Suprapubic skin (tissue), 4 donors: Measurements from ENCODE around the gene SIGLEC5. TPM values are rescaled to one million over a fixed set of nuclear protein-coding genes. Genes with fewer than 3 reads are reported as not detected.

Experiments
- DNase-seq, 2 donors: peaks; one replicate each; pipeline ENCODE4 v3.0.0-alpha.2; 2019; ENCODE audit warnings: low spot score in 2 of 2
- H3K27ac ChIP-seq: fragments of 200-600 bp; sonication (generic); one replicate; pipeline ENCODE4 v1.5.1; 2019
- H3K27me3 ChIP-seq: fragments of 200-600 bp; sonication (generic); one replicate; pipeline ENCODE4 v1.5.1; 2019
- H3K36me3 ChIP-seq: fragments of 200-600 bp; sonication (generic); one replicate; pipeline ENCODE4 v1.5.1; 2019
- H3K4me1 ChIP-seq: fragments of 200-600 bp; sonication (generic); one replicate; pipeline ENCODE4 v1.5.1; 2019
- H3K4me3 ChIP-seq: fragments of 200-600 bp; sonication (generic); one replicate; pipeline ENCODE4 v1.5.1; 2019; ENCODE audit warnings: mild to moderate bottlenecking
- H3K9me3 ChIP-seq: fragments of 200-600 bp; sonication (generic); one replicate; pipeline ENCODE4 v1.5.1; 2019
- EP300 ChIP-seq: sonication (generic); formaldehyde crosslinking; IDR thresholded peaks from one replicate; pipeline ENCODE4 v1.6.1; 2017; ENCODE audit warnings: antibody characterized with exemption
- POLR2A ChIP-seq, 2 donors: fragments of 450-650 bp; IDR thresholded peaks; one replicate each; pipeline ENCODE4 v1.6.1; 2017; ENCODE audit warnings: antibody characterized with exemption in 2 of 2, mild to moderate bottlenecking in 2 of 2, moderate library complexity in 2 of 2
- POLR2AphosphoS5 ChIP-seq, 3 donors: sonication (generic); formaldehyde crosslinking; IDR thresholded peaks; one replicate each; pipeline ENCODE4 v1.6.1; 2017; ENCODE audit warnings: antibody characterized with exemption in 3 of 3
- WGBS: methylation state at CpG from one replicate; pipeline ENCODE4 v1.1.5; 2018; 5-methylcytosine and 5-hydroxymethylcytosine counted together
- total RNA-seq, 4 donors: library from RNA; depleted of rRNA; stranded (reverse); fragments of >200 nt; gene quantifications; one replicate each; pipeline ENCODE4 v1.1.0, GENCODE V29; 2016
- TF ChIP-seq, protein P1 (sequence below), 2 donors: fragments of 200-600 bp in 1 of 2; fragments of 450-650 bp in 1 of 2; sonication (generic) in 1 of 2; IDR thresholded peaks; one replicate each; pipeline ENCODE4 v1.5.1; 2016 to 2019; ENCODE audit warnings: antibody characterized with exemption in 2 of 2, mild to moderate bottlenecking in 1 of 2, moderate library complexity in 1 of 2

Gene SIGLEC5
- total RNA-seq, 4 donors from 2014 or later: 0.38 TPM; not detected in 3

DNA sequence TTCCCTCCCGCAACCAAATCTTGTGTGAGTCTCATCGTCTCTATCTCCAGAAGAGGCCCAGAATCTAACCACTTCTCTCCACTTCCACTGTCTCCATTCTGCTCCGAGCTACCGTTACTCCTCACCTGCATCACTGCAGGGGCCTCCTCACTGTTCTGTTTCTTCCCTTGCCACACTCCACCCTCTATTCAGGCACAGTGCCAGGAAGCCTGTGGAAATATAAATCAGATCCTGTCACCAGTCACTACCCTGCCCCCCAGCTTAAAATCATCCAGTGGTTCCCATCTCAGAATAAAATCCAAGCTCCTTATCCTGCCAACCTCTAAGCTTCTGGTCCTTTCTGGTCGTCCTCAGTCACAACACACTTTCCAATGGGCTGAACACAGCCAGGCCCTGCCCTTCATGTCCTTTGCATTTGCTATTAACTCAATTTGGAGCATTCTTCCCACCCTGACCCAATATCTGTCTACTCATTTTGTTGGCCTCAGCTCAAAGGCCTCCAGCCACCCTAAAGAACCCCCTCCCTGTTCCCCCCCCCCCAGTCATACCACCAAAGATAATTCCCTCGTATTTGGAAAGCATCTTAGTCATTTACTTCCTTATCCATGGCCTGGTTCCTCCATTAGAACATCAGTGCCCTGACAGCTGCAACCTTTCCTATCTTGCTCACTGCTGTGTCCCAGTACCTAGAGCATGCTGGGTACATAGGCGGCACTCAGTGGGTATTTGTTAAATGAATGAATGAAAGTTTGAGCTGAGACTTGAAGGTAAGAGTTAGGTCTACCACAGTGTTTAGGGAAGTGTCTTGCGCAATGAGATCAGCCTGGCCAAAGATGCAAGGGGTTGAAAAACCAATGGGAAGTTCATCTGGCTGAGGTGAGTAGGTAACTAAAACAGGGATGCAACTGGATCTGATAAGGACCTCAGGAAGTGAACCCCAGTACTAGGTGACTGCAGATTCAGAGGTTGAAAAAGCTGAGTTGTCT, 34.7 kb downstream of the SIGLEC5 start:
- Histone ChIP-seq H3K9me3 (no peaks in the 10 kb centered on the region), H3K27ac (no peak overlapping the region), H3K36me3 (no peaks in the 10 kb centered on the region), H3K4me1 (peaks cover 14% of the 10 kb centered on the region), H3K4me3 (no peak overlapping the region), H3K27me3 (peaks cover 29% of the 10 kb centered on the region)
- WGBS: 78% methylated on average over 8 of the region's 8 CpGs
- TF ChIP-seq POLR2A (IDR thresholded peaks at IDR 0.05): no peak
- TF ChIP-seq, protein P1, sequence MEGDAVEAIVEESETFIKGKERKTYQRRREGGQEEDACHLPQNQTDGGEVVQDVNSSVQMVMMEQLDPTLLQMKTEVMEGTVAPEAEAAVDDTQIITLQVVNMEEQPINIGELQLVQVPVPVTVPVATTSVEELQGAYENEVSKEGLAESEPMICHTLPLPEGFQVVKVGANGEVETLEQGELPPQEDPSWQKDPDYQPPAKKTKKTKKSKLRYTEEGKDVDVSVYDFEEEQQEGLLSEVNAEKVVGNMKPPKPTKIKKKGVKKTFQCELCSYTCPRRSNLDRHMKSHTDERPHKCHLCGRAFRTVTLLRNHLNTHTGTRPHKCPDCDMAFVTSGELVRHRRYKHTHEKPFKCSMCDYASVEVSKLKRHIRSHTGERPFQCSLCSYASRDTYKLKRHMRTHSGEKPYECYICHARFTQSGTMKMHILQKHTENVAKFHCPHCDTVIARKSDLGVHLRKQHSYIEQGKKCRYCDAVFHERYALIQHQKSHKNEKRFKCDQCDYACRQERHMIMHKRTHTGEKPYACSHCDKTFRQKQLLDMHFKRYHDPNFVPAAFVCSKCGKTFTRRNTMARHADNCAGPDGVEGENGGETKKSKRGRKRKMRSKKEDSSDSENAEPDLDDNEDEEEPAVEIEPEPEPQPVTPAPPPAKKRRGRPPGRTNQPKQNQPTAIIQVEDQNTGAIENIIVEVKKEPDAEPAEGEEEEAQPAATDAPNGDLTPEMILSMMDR (IDR thresholded peaks at IDR 0.05): no peak
- TF ChIP-seq EP300: no peak
- no peak for TF ChIP-seq POLR2AphosphoS5 (IDR thresholded peaks at IDR 0.05)
- no peak for DNase-seq

DNA sequence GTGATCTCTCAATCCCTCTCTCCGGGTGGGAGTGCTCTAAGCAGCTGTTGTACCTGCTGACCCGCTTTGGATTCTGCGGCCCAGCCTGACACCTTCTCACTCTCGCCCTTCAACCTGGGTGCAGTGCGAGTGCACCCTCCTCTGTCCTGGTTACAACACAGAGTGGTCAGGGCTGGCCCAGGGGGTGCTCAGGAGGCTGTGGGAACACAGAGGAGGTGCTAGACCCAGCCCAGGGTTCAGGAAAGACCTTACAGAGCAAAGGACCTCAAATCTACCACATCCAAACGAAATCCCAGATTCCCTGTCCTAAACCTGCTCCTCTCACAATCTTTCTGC, 35.5 kb downstream of the SIGLEC5 start:
- Histone ChIP-seq H3K4me1 (peaks cover 14% of the 10 kb centered on the region), H3K9me3 (no peaks in the 10 kb centered on the region), H3K27me3 (peaks cover 22% of the 10 kb centered on the region), H3K36me3 (no peaks in the 10 kb centered on the region), H3K27ac (no peak overlapping the region), H3K4me3 (peak overlapping the region; percentile 67)
- no peak for DNase-seq
- 9% methylated on average over 6 of the region's 6 CpGs for WGBS
- TF ChIP-seq POLR2AphosphoS5 (IDR thresholded peaks at IDR 0.05) (no peak), POLR2A (IDR thresholded peaks at IDR 0.05) (no peak), EP300 (no peak)
- TF ChIP-seq, protein P1 (IDR thresholded peaks at IDR 0.05): no peak

DNA sequence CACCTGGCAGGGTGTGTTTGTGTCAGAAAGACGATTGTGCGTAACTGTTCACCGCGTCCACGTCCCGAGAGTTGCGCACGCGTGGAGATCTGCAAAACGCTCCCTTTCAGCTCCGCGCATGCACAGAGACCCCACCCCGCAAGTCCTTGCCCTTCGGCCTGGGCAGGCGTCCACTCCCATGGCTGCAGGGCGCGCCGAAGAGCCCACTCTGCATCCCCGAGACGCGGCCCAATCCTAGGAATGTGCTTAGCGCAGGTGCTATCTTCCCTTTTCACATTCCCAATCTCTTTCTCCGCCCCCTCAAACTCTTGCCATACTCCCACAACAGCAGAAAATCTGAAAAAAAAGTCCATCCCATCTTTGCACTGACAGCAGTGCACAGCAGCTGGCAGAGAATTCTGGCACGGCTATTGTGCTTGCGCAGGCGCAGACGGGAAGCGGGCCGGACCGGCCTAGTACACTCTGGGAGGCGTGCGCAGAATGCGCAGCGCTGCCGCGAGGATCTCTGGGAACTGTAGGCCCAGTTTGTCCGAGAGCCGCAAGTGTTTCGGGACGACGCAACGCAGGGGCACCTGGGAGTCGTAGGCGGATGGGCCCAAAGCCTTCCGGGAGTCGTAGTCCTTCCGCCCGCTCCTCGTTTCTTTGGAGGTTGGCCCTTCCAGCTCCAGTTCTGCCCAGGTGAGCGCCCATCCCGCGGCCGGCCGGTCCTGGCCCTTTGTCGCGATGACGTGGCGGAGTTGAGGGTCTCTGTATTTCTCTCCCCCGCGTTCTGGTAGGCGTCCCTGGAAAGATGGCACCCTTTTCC, 36.0 kb downstream of the SIGLEC5 start:
- H3K4me3 ChIP-seq: peak overlapping the region; percentile 67
- H3K36me3 ChIP-seq: no peaks in the 10 kb centered on the region
- peaks cover 16% of the 10 kb centered on the region for H3K27me3 ChIP-seq
- DNase-seq: peak; percentile 97 to 98
- peaks cover 14% of the 10 kb centered on the region for H3K4me1 ChIP-seq
- TF ChIP-seq POLR2AphosphoS5 (IDR thresholded peaks at IDR 0.05): peak in 1 of 3 donors; percentile 21
- no peak for TF ChIP-seq POLR2A (IDR thresholded peaks at IDR 0.05)
- TF ChIP-seq, protein P1 (IDR thresholded peaks at IDR 0.05): no peak
- 0% methylated on average over 41 of the region's 61 CpGs for WGBS
- H3K9me3 ChIP-seq: no peaks in the 10 kb centered on the region
- H3K27ac ChIP-seq: no peak overlapping the region

DNA sequence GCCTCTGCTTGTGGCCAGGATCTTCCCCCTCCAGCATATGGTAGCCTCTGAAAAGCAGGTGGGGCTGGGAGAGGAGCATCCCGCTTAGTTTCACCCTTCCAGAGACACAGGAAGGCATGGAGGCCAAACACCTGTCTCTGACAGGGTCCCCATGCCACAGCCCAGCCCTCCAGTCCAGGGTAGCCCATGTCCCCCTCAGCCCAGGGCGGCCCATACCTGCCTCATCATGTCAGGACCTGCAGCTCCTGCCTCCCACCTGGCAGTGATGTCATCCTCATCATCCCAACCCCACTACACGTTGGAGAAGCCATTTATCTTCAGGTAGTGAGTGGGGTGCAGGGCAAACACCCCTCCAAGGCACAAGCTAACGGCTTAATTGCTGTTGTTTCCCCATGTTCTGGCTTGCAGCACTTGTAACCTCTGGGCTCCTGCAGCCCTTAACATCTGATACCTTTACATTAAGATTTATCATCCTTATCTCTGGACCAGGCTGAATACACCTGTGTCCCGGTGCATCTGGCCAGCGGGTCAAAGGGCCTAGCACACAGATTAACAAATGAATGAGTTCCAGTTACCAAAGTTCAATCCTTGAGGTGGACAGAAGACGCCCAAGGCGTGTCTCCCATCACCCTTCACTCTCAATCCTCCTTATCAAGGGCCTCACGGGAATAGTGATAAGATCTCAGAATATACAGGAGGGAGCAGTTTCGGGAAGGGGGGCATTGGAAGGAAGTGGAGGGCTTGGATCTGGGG, 36.9 kb downstream of the SIGLEC5 start:
- 27% methylated on average over 9 of the region's 10 CpGs for WGBS
- H3K9me3 ChIP-seq: no peaks in the 10 kb centered on the region
- no peak for TF ChIP-seq EP300
- TF ChIP-seq, protein P1 (IDR thresholded peaks at IDR 0.05): no peak
- no peak for TF ChIP-seq POLR2AphosphoS5 (IDR thresholded peaks at IDR 0.05)
- no peak for TF ChIP-seq POLR2A (IDR thresholded peaks at IDR 0.05)
- H3K36me3 ChIP-seq: no peaks in the 10 kb centered on the region
- H3K4me1 ChIP-seq: peaks cover 14% of the 10 kb centered on the region
- peaks cover 8% of the 10 kb centered on the region for H3K27me3 ChIP-seq
- DNase-seq: no peak
- H3K4me3 ChIP-seq: peak overlapping the region; percentile 67
- no peak overlapping the region for H3K27ac ChIP-seq
